Nephron progenitor cell (in vitro differentiated cells): Measurements from ENCODE around the gene SCCPDH.
"Not testable (repeated sequence)": the region's sequence is repeated elsewhere in the genome, so short reads cannot be mapped to it uniquely, and the experiment has no call there.

Experiments used
- DNase-seq: peaks from one replicate; pipeline ENCODE4 v3.0.0; 2021
- H3K27ac Mint-ChIP-seq: 2 replicates; pipeline ENCODE4 v1.8.0; 2021; ENCODE audit warnings: mild to moderate bottlenecking, moderate library complexity, mixed read lengths
- H3K27me3 Mint-ChIP-seq: 2 replicates; pipeline ENCODE4 v1.8.0; 2021; ENCODE audit warnings: mild to moderate bottlenecking, low read depth, mixed read lengths; ENCODE audit not compliant: poor library complexity
- H3K36me3 Mint-ChIP-seq: 2 replicates; pipeline ENCODE4 v1.8.0; 2021; ENCODE audit warnings: low read depth, mixed read lengths
- H3K4me1 Mint-ChIP-seq: 2 replicates; pipeline ENCODE4 v1.8.0; 2021; ENCODE audit warnings: mixed read lengths
- H3K4me3 Mint-ChIP-seq: 2 replicates; pipeline ENCODE4 v1.8.0; 2021; ENCODE audit warnings: mild to moderate bottlenecking, moderate library complexity, mixed read lengths
- H3K9me3 Mint-ChIP-seq: 2 replicates; pipeline ENCODE4 v1.8.0; 2021; ENCODE audit warnings: mild to moderate bottlenecking, moderate library complexity, mixed read lengths
- CTCF ChIP-seq: fragments of 200-600 bp; sonication (generic); IDR thresholded peaks from 2 replicates; pipeline ENCODE4 v1.5.0; 2021; ENCODE audit warnings: antibody characterized with exemption

Gene SCCPDH

GRCh38 chr1:246733704-246734103, 9.5 kb downstream of the SCCPDH start:
- Mint-ChIP-seq H3K9me3 (peaks cover 17% of the 10 kb centered on the region), H3K4me1 (no peaks in the 10 kb centered on the region), H3K27ac (no peak overlapping the region), H3K27me3 (peaks cover 3% of the 10 kb centered on the region), H3K4me3 (no peak overlapping the region), H3K36me3 (peaks cover 92% of the 10 kb centered on the region)
- DNase-seq = no peak
- no peak for TF ChIP-seq CTCF

GRCh38 chr1:246734866-246735265, 10.7 kb downstream of the SCCPDH start:
- no peak overlapping the region for H3K4me3 Mint-ChIP-seq
- no peak for TF ChIP-seq CTCF
- peaks cover 3% of the 10 kb centered on the region for H3K27me3 Mint-ChIP-seq
- DNase-seq = no peak
- peaks cover 6% of the 10 kb centered on the region for H3K9me3 Mint-ChIP-seq
- H3K36me3 Mint-ChIP-seq = peaks cover 90% of the 10 kb centered on the region
- H3K27ac Mint-ChIP-seq = peak overlapping the region; percentile 63
- H3K4me1 Mint-ChIP-seq = no peaks in the 10 kb centered on the region

- H3K36me3 Mint-ChIP-seq = peaks cover 85% of the 10 kb centered on the region
- DNase-seq = no peak
- peaks cover 3% of the 10 kb centered on the region for H3K27me3 Mint-ChIP-seq
- H3K4me1 Mint-ChIP-seq = no peaks in the 10 kb centered on the region
- TF ChIP-seq CTCF = no peak
- H3K27ac Mint-ChIP-seq = no peak overlapping the region
- H3K9me3 Mint-ChIP-seq = no peaks in the 10 kb centered on the region
- H3K4me3 Mint-ChIP-seq = no peak overlapping the region
Measured at GRCh38 chr1:246735735-246736134, 11.5 kb downstream of the SCCPDH start.

- Mint-ChIP-seq H3K4me3 (no peak overlapping the region), H3K27me3 (no peaks in the 10 kb centered on the region), H3K27ac (no peak overlapping the region), H3K36me3 (peaks cover 78% of the 10 kb centered on the region), H3K9me3 (no peaks in the 10 kb centered on the region), H3K4me1 (peaks cover under 1% of the 10 kb centered on the region)
- no peak for TF ChIP-seq CTCF
- DNase-seq = no peak
Measured at GRCh38 chr1:246742396-246742795, 18.2 kb downstream of the SCCPDH start.

GRCh38 chr1:246746155-246746554, 21.9 kb downstream of the SCCPDH start:
- H3K27ac Mint-ChIP-seq = peak overlapping the region; percentile 84
- peaks cover 81% of the 10 kb centered on the region for H3K36me3 Mint-ChIP-seq
- not testable (repeated sequence) for H3K9me3 Mint-ChIP-seq, H3K27me3 Mint-ChIP-seq, H3K4me1 Mint-ChIP-seq, DNase-seq, H3K4me3 Mint-ChIP-seq

GRCh38 chr1:246748006-246748405, 23.8 kb downstream of the SCCPDH start:
- no peak for TF ChIP-seq CTCF
- Mint-ChIP-seq H3K4me3 (no peak overlapping the region), H3K4me1 (peaks cover 5% of the 10 kb centered on the region), H3K27me3 (peaks cover 4% of the 10 kb centered on the region), H3K9me3 (no peaks in the 10 kb centered on the region), H3K27ac (no peak overlapping the region), H3K36me3 (peaks cover 75% of the 10 kb centered on the region)
- DNase-seq = no peak
